ENCODE data around the gene IL1R2.

DNA sequence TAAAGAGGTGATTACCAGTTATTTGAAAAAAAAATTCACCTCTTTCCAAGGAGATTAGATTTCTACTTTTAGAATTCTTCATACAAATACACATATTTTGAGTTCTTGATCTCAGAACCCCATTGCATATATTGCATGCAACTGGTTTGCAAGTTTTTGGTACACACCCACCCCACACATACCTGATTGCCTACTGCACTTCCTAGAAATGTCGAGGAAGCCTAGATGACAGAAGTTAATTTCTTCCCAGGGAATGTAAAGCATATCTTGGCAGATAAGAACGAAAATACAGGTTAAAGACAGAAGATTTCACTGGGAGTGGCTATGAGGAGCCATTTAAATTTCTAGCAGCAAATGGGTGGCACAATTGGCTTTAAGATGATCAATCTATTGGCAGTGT is 83.7 kb downstream of the IL1R2 start:
- TF ChIP-seq, protein P1, sequence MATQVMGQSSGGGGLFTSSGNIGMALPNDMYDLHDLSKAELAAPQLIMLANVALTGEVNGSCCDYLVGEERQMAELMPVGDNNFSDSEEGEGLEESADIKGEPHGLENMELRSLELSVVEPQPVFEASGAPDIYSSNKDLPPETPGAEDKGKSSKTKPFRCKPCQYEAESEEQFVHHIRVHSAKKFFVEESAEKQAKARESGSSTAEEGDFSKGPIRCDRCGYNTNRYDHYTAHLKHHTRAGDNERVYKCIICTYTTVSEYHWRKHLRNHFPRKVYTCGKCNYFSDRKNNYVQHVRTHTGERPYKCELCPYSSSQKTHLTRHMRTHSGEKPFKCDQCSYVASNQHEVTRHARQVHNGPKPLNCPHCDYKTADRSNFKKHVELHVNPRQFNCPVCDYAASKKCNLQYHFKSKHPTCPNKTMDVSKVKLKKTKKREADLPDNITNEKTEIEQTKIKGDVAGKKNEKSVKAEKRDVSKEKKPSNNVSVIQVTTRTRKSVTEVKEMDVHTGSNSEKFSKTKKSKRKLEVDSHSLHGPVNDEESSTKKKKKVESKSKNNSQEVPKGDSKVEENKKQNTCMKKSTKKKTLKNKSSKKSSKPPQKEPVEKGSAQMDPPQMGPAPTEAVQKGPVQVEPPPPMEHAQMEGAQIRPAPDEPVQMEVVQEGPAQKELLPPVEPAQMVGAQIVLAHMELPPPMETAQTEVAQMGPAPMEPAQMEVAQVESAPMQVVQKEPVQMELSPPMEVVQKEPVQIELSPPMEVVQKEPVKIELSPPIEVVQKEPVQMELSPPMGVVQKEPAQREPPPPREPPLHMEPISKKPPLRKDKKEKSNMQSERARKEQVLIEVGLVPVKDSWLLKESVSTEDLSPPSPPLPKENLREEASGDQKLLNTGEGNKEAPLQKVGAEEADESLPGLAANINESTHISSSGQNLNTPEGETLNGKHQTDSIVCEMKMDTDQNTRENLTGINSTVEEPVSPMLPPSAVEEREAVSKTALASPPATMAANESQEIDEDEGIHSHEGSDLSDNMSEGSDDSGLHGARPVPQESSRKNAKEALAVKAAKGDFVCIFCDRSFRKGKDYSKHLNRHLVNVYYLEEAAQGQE (IDR thresholded peaks at IDR 0.05; ENCODE audit: unreplicated experiment), result no peak
- TF ChIP-seq, protein P2, sequence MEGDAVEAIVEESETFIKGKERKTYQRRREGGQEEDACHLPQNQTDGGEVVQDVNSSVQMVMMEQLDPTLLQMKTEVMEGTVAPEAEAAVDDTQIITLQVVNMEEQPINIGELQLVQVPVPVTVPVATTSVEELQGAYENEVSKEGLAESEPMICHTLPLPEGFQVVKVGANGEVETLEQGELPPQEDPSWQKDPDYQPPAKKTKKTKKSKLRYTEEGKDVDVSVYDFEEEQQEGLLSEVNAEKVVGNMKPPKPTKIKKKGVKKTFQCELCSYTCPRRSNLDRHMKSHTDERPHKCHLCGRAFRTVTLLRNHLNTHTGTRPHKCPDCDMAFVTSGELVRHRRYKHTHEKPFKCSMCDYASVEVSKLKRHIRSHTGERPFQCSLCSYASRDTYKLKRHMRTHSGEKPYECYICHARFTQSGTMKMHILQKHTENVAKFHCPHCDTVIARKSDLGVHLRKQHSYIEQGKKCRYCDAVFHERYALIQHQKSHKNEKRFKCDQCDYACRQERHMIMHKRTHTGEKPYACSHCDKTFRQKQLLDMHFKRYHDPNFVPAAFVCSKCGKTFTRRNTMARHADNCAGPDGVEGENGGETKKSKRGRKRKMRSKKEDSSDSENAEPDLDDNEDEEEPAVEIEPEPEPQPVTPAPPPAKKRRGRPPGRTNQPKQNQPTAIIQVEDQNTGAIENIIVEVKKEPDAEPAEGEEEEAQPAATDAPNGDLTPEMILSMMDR (conservative IDR thresholded peaks at IDR 0.05; ENCODE audit: low read depth in 2 of 2), result no peak

Data from GM23338 (cell line).